GM18951 (cell line): ENCODE results near the gene NAGLU.

Experiments used
- POLR2A ChIP-seq: IDR thresholded peaks from 4 replicates; pipeline ENCODE4 v1.6.1; 2011; ENCODE audit warnings: mild to moderate bottlenecking; ENCODE audit not compliant: insufficient read length, insufficient read depth; ENCODE audit errors: extremely low read depth
- in situ Hi-C: fragments of 300-500 bp; cut with MboI; formaldehyde crosslinking; loops from one replicate; pipeline ENCODE4 v1.12.0; 2022; ENCODE audit warnings: low sequenced_read_pairs, mixed read lengths, inconsistent platforms; ENCODE audit not compliant: unreplicated experiment

The NAGLU gene

DNA sequence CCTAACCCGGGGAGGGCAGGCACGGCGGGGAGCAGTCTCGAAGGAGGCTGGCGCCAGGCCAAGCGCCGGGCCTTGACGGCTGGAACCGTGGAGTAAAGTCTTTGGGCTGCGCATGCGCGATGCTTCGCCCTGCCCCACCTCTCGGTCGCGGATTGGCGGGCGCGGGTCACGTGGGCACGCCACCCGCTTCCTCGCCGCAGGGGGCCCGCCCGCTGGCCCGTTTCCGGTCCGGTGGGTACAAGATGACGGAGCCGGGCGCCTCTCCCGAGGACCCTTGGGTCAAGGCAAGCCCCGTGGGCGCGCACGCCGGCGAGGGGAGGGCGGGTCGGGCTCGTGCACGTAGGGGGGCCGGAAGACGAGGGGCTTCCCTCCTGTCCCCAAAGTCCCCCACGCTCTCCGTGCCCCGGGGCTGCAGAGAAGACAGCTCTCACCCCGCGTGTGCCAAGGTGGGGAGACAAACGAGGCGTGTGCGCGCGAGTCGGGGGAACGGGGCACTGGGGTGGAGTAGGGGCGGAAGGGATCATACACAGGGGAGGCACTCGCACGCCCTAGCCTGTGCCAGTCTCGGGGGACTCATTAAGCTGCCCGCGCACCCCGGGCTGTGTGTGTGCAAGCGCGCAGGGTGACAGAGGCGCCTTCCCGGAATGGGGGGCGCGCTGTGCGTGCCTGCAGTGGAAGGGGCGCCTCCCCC, 31.0 kb downstream of the NAGLU start, which contains the start of gene MLX:
MLX (plus strand) TSS at position 218 of the 691 bp plus-strand sequence; CDS start at position 243, 25 bp downstream.
- in situ Hi-C loops, result no loop called here
- peak; percentile 81 for TF ChIP-seq POLR2A

- in situ Hi-C loops, result no loop called here
- TF ChIP-seq POLR2A, result no peak
Observed at GRCh38 chr17:42568341-42569111, 32.5 kb downstream of the NAGLU start.

- in situ Hi-C loops, result loop anchor here (5.0 kb wide), 1 partner anchor 101 kb away; no protein-coding TSS in a partner anchor
- TF ChIP-seq POLR2A, result no peak
Observed at GRCh38 chr17:42571435-42572225, 35.6 kb downstream of the NAGLU start.

DNA sequence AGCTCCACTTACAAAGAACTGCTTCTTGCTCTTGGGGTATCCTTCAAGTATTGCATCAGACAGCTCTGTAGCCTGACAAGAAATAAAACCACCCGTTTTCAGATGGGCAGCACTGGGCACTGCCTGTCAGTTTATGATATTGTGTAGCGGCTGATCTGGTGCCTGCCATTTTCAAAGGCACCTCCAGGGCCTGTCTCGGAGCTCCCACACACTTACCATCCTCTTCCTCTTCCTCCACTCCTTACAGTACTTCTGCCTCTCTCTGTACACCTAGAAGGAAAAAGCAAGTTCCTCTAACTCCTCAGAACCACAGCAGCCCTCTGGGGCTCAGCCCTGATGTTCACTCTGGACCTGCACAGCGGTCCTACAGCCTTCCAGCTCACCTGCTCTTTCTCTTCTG, 37.1 kb downstream of the NAGLU start:
- TF ChIP-seq POLR2A, result no peak
- in situ Hi-C loops, result loop anchor here (5.0 kb wide), 1 partner anchor 99 kb away; no protein-coding TSS in a partner anchor

DNA sequence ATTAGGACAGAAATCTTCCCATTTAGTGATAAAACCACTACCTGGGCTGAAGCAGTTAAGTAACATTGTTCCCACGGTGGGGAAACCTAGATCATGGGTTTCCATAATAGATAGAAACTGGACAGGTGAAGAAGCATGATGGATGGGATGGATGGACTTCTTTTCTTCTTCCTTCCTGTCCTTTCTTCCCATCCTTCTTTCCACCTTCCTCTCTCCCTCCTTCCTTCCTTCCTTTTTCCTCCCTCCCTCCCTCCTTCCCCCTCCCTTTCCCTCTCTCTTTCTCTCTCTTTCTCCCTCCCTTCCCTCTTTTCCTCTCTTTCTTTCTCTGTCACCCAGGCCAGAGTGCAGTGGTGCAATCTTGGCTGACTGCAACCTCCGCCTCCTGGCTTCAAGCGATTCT, 38.4 kb downstream of the NAGLU start:
- TF ChIP-seq POLR2A, result no peak
- in situ Hi-C loops, result loop anchor here (5.0 kb wide), 1 partner anchor 98 kb away; no protein-coding TSS in a partner anchor

GRCh38 chr17:42577140-42577531, 41.1 kb downstream of the NAGLU start:
- in situ Hi-C loops, result no loop called here

GRCh38 chr17:42577532-42578281, 41.7 kb downstream of the NAGLU start, which contains the start of gene PSMC3IP:
PSMC3IP (minus strand) TSS chr17:42577729; CDS start chr17:42577686, 43 bp downstream.
- in situ Hi-C loops, result no loop called here

More at GRCh38 chr17:42577140-42577531, 41.1 kb downstream of the NAGLU start:
- TF ChIP-seq POLR2A, result no peak

GRCh38 chr17:42578282-42578869, 42.3 kb downstream of the NAGLU start:
- TF ChIP-seq POLR2A, result peak; percentile 27
- in situ Hi-C loops, result no loop called here

More at GRCh38 chr17:42577532-42578281, 41.7 kb downstream of the NAGLU start, which contains the start of gene PSMC3IP:
- peak; percentile 84 for TF ChIP-seq POLR2A

- in situ Hi-C loops, result no loop called here
- no peak for TF ChIP-seq POLR2A
Observed at GRCh38 chr17:42579794-42580551, 43.9 kb downstream of the NAGLU start.

DNA sequence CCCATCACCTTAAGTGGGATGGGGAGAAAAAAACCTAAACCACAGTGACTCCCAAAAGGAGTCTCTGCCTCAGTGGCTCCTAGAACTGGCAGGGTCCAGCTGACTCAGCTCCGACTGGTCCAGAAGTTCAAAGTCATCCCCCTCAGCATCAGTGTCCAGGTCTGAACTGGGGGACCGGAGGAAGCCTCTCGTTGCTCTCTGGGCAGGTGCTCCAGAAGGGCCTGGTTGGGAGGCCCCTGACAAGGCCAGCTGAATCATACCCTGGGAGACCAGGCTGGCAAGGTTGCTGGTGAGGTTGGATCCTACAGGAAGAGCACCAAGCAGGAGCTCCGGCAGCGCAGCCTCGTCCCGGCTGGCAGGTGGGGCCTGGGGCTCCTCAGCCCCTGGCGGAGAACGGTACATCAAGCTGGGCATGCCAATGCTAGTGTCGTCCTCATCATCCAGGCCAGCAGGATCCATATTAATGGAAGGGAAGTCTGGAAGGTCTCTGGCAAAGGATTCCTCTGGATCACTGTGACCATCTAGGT, 45.8 kb downstream of the NAGLU start:
- no peak for TF ChIP-seq POLR2A
- in situ Hi-C loops, result no loop called here

GRCh38 chr17:42584880-42585279, 48.8 kb downstream of the NAGLU start:
- no peak for TF ChIP-seq POLR2A
- in situ Hi-C loops, result no loop called here

DNA sequence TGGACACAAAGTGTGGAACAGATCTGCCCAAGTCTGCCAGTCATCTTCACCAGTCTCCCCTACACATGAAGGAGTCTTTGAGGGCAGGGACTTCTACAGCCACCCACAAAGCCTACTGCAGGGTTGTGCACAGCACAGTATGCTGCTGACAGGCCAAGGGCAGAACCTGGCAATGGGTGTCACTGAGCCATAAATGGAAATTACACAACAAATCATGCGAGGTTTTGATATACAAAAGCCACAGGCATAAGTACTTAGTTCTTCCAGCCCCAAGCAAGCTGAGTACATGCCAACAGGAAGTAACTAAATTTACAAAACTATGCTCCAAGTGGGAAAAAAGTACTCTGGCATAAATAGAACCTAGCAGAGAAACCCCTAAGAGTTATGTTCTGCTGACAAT, 49.3 kb downstream of the NAGLU start:
- in situ Hi-C loops, result no loop called here
- TF ChIP-seq POLR2A, result no peak
